ENCODE results near the gene MCC.

MCC gene

GRCh38 chr5:113029614-113030013, 458.6 kb downstream of the MCC start:
- DNase-seq (ENCODE audit: low read depth), result no peak

- DNase-seq (ENCODE audit: low read depth), result no peak
Observed at GRCh38 chr5:113027431-113027830, 460.8 kb downstream of the MCC start.

- DNase-seq (ENCODE audit: low read depth), result no peak
Observed at GRCh38 chr5:113027015-113027414, 461.2 kb downstream of the MCC start.

- no peak for DNase-seq (ENCODE audit: low read depth)
Observed at GRCh38 chr5:113026211-113026610, 462.0 kb downstream of the MCC start.

GRCh38 chr5:113025596-113025995, 462.7 kb downstream of the MCC start:
- no peak for DNase-seq (ENCODE audit: low read depth)

- no peak for DNase-seq (ENCODE audit: low read depth)
Observed at GRCh38 chr5:113024076-113024697, 464.1 kb downstream of the MCC start.

GRCh38 chr5:113022661-113023060, 465.6 kb downstream of the MCC start:
- no peak for DNase-seq (ENCODE audit: low read depth)

GRCh38 chr5:113020461-113021273, 467.6 kb downstream of the MCC start:
- no peak for DNase-seq (ENCODE audit: low read depth)

- no peak for DNase-seq (ENCODE audit: low read depth)
Observed at GRCh38 chr5:113017881-113018635, 470.2 kb downstream of the MCC start.

GRCh38 chr5:113005454-113005853, 482.8 kb downstream of the MCC start:
- DNase-seq (ENCODE audit: low read depth), result no peak

- no peak for DNase-seq (ENCODE audit: low read depth)
Observed at GRCh38 chr5:113003763-113004162, 484.5 kb downstream of the MCC start.

- no peak for DNase-seq (ENCODE audit: low read depth)
Observed at GRCh38 chr5:113002423-113002822, 485.8 kb downstream of the MCC start.

GRCh38 chr5:113000466-113000865, 487.8 kb downstream of the MCC start:
- DNase-seq (ENCODE audit: low read depth), result no peak

- DNase-seq (ENCODE audit: low read depth), result no peak
Observed at GRCh38 chr5:112998296-112998695, 490.0 kb downstream of the MCC start.

- DNase-seq (ENCODE audit: low read depth), result no peak
Observed at GRCh38 chr5:112996830-112997374, 491.4 kb downstream of the MCC start.

- DNase-seq (ENCODE audit: low read depth), result no peak
Observed at GRCh38 chr5:112995764-112996618, 492.3 kb downstream of the MCC start.

- no peak for DNase-seq (ENCODE audit: low read depth)
Observed at GRCh38 chr5:112986224-112986623, 502.0 kb downstream of the MCC start.

GRCh38 chr5:112983363-112983762, 504.9 kb downstream of the MCC start:
- DNase-seq (ENCODE audit: low read depth), result no peak

- no peak for DNase-seq (ENCODE audit: low read depth)
Observed at GRCh38 chr5:112979723-112980122, 508.5 kb downstream of the MCC start.

GRCh38 chr5:112978836-112979235, 509.4 kb downstream of the MCC start:
- DNase-seq (ENCODE audit: low read depth), result no peak

GRCh38 chr5:112977440-112977861, 510.8 kb downstream of the MCC start:
- no peak for DNase-seq (ENCODE audit: low read depth)

Data from HS-27A (cell line).